Breast epithelium (tissue), 4 donors: ENCODE data around the gene FRS2. TPM values are rescaled to one million over a fixed set of nuclear protein-coding genes. Genes with fewer than 3 reads are reported as not detected.

ENCODE experiments used
- DNase-seq, 2 donors: peaks; one replicate each; pipeline ENCODE4 v3.0.0-alpha.2; 2019; ENCODE audit warnings: low spot score in 2 of 2
- H3K27ac ChIP-seq, 2 donors: fragments of 200-600 bp; sonication (generic) in 1 of 2; one replicate each; pipeline ENCODE4 v1.5.1; 2016 to 2019; ENCODE audit warnings: mild to moderate bottlenecking in 1 of 2
- H3K27me3 ChIP-seq, 2 donors: fragments of 200-600 bp; sonication (generic) in 1 of 2; one replicate each; pipeline versions ENCODE4 v1.5.1 to v1.6.0; 2017 to 2019; ENCODE audit warnings: control low read depth in 1 of 2, mild to moderate bottlenecking in 1 of 2
- H3K36me3 ChIP-seq: fragments of 200-600 bp; one replicate; pipeline ENCODE4 v1.5.1; 2019
- H3K4me1 ChIP-seq, 2 donors: fragments of 200-600 bp; sonication (generic); one replicate each; pipeline ENCODE4 v1.5.1; 2016 to 2019; ENCODE audit warnings: control low read depth in 1 of 2
- H3K4me3 ChIP-seq, 3 donors: fragments of 200-600 bp; sonication (generic); 1 replicate in 2 of 3; 2 replicates in 1 of 3; pipeline ENCODE4 v1.5.1; 2016 to 2019; ENCODE audit warnings: mild to moderate bottlenecking in 3 of 3, moderate library complexity in 2 of 3
- H3K9me3 ChIP-seq, 2 donors: fragments of 200-600 bp; sonication (generic) in 1 of 2; one replicate each; pipeline ENCODE4 v1.5.1; 2016 to 2019; ENCODE audit warnings: control low read depth in 1 of 2
- POLR2A ChIP-seq: fragments of 450-650 bp; IDR thresholded peaks from one replicate; pipeline ENCODE4 v1.6.1; 2016; ENCODE audit warnings: antibody characterized with exemption, mild to moderate bottlenecking, moderate library complexity
- POLR2AphosphoS5 ChIP-seq, 3 donors: sonication (generic); formaldehyde crosslinking; IDR thresholded peaks; one replicate each; pipeline ENCODE4 v1.6.1; 2017; ENCODE audit warnings: antibody characterized with exemption in 3 of 3
- intact Hi-C: fragments of 100-400 bp; cut with DNase I; formaldehyde crosslinking; loops from one replicate; pipeline ENCODE4 v1.15.1; 2023; ENCODE audit warnings: low total_unique reads
- total RNA-seq, 3 donors: library from RNA; depleted of rRNA; stranded (reverse); fragments of >200 nt; gene quantifications; one replicate each; pipeline ENCODE4 v1.1.0, GENCODE V29; 2016
- TF ChIP-seq, protein P1 (sequence below), 3 donors: fragments of 450-650 bp; IDR thresholded peaks; one replicate each; pipeline ENCODE4 v1.5.1; 2016 to 2017; ENCODE audit warnings: antibody characterized with exemption in 3 of 3, mild to moderate bottlenecking in 3 of 3, moderate library complexity in 3 of 3

The FRS2 gene
- total RNA-seq, 3 donors from 2014 or later, result 54.9 to 125 (median 72.4) TPM

DNA sequence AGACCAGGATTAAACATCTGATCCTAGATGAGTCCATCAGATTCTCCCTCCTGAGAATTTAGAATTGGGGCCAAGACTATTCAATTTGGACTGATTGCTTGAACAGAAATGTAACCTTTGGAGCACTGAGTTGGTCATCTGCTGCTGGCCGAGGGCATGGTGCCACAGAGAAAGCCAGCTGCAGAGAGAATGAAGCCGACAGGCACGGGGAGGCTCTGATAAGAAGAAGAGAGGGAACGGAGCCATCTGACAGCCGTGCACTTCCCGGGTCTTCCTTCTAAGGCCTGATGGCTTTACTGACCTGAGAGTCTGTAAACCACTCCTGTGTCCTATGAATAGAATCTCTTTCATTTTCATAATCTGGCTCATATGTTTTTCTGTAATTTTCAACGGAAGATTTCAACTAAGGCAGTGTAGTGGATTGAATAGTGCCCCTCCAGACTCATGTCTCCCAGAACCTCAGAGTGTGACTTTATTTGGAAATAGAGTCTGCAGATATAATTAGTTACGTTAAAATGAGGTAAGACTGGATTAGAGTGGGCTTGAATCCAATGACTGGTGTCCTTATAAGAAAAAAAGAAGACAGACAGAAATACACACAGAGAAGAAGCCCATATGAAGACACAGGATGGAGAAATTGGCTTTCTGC lies 39.1 kb upstream of the FRS2 start:
- Histone ChIP-seq H3K4me1 (no peaks in the 10 kb centered on the region), H3K36me3 (no peaks in the 10 kb centered on the region), H3K9me3 (no peaks in the 10 kb centered on the region), H3K27ac (no peak overlapping the region), H3K27me3 (no peaks in the 10 kb centered on the region), H3K4me3 (no peak overlapping the region)
- intact Hi-C loops, result no loop called here
- no peak for DNase-seq
- no peak for TF ChIP-seq POLR2AphosphoS5 (IDR thresholded peaks at IDR 0.05)
- no peak for TF ChIP-seq POLR2A
- TF ChIP-seq, protein P1, sequence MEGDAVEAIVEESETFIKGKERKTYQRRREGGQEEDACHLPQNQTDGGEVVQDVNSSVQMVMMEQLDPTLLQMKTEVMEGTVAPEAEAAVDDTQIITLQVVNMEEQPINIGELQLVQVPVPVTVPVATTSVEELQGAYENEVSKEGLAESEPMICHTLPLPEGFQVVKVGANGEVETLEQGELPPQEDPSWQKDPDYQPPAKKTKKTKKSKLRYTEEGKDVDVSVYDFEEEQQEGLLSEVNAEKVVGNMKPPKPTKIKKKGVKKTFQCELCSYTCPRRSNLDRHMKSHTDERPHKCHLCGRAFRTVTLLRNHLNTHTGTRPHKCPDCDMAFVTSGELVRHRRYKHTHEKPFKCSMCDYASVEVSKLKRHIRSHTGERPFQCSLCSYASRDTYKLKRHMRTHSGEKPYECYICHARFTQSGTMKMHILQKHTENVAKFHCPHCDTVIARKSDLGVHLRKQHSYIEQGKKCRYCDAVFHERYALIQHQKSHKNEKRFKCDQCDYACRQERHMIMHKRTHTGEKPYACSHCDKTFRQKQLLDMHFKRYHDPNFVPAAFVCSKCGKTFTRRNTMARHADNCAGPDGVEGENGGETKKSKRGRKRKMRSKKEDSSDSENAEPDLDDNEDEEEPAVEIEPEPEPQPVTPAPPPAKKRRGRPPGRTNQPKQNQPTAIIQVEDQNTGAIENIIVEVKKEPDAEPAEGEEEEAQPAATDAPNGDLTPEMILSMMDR (IDR thresholded peaks at IDR 0.05), result no peak

DNA sequence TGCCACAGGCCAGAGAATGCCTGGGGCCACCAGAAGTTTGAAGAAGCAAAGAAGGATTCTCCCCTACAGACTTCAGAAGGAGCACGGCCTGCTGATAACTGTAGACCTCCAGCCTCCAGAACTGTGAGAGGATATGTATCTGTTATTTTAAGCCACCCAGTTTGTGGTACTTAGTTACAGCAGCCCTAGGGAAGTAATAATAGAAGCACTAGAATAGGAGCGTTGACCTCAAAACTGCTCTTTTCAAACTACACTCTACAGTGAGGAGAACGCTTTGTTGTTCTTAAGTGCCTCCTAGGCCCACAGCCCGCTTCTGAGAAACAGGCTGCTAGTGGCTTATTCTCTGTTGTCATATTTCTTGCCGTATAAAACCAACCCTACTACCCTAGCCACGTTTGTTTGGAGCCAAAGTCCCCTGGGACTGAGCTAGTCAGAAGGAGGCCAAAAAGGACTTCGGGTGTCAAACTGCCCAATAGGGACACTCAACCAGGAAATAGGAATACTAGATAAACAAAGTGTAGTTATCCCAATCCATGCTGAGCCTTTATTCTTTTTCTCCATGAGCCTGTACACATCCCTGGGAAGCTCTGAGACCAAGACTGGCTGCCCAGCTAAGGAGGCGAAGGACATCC lies 38.5 kb upstream of the FRS2 start:
- Histone ChIP-seq H3K4me1 (no peaks in the 10 kb centered on the region), H3K27me3 (no peaks in the 10 kb centered on the region), H3K27ac (peak overlapping the region in 1 of 2 donors; percentile 65), H3K4me3 (no peak overlapping the region), H3K36me3 (no peaks in the 10 kb centered on the region), H3K9me3 (no peaks in the 10 kb centered on the region)
- TF ChIP-seq, protein P1 (IDR thresholded peaks at IDR 0.05), result no peak
- no peak for TF ChIP-seq POLR2A
- no peak for TF ChIP-seq POLR2AphosphoS5 (IDR thresholded peaks at IDR 0.05)
- intact Hi-C loops, result no loop called here
- DNase-seq, result no peak

DNA sequence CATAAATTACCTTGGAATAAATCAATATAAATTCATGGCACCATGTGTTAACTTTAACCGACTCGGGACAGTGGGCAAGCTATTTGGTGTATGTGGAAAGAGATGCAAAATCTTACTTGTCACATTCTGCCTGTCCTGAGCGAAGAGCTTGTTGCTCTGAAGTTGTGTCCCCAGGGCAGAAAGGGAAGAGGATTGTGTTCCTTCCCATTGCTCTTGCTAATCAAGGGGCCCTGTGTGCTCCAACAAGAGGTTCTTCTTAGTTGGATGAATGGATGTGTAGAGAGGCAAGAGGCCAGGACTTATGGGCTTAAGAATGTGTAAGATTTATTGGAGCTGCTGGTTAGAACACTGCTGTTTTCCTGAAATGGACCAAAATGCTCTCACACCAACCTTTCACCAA lies 36.5 kb upstream of the FRS2 start:
- intact Hi-C loops, result no loop called here
- Histone ChIP-seq H3K4me3 (no peak overlapping the region), H3K27ac (no peak overlapping the region), H3K36me3 (no peaks in the 10 kb centered on the region), H3K27me3 (no peaks in the 10 kb centered on the region), H3K9me3 (no peaks in the 10 kb centered on the region), H3K4me1 (no peaks in the 10 kb centered on the region)
- DNase-seq, result no peak
- no peak for TF ChIP-seq POLR2A
- no peak for TF ChIP-seq POLR2AphosphoS5 (IDR thresholded peaks at IDR 0.05)
- TF ChIP-seq, protein P1 (IDR thresholded peaks at IDR 0.05), result no peak

DNA sequence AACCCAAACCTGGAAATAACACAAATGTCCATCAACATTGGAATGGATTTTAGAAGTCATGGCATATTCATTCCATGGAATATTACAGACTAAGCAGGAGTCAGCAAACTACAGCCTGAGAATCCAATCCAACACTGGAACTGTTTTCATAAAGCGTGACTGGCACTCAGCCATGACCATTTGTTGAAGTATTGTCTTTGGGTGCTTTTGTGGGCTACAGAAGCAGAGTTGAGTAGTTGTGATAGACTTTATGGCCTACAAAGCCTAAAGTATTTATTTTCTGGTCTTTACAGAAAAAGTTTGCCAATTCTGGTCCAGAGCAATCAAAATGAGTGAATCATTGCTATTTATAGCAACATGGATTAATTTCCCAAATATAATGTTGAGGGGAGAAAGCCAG lies 34.5 kb upstream of the FRS2 start:
- TF ChIP-seq POLR2AphosphoS5 (IDR thresholded peaks at IDR 0.05), result no peak
- TF ChIP-seq POLR2A, result no peak
- TF ChIP-seq, protein P1 (IDR thresholded peaks at IDR 0.05), result no peak
- peak overlapping the region in 1 of 2 donors; percentile 20 for H3K27ac ChIP-seq
- H3K27me3 ChIP-seq, result no peaks in the 10 kb centered on the region
- no peak overlapping the region for H3K4me3 ChIP-seq
- no peak for DNase-seq
- H3K9me3 ChIP-seq, result no peaks in the 10 kb centered on the region
- intact Hi-C loops, result no loop called here
- no peaks in the 10 kb centered on the region for H3K36me3 ChIP-seq
- H3K4me1 ChIP-seq, result no peaks in the 10 kb centered on the region

DNA sequence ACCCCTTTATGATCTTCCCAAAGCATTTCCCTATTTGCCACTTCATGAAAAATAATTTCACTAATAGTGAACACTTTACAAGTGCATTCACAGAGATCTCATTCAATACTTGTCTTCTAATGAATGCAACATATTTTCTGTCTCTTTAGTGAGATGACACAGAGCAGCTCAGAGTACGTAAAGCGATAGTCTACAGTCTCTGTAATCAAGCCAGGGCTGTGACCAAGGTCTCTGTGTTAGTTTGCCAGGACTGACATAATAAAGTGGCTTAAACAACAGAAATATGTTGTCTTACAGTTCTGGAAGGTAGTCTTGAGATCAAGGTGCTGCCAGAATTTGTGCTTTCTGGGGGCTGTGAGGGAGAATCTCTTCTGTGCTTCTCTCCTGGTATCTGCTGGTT lies 33.1 kb upstream of the FRS2 start:
- DNase-seq, result no peak
- Histone ChIP-seq H3K4me3 (no peak overlapping the region), H3K4me1 (no peaks in the 10 kb centered on the region), H3K27me3 (no peaks in the 10 kb centered on the region), H3K27ac (no peak overlapping the region), H3K9me3 (no peaks in the 10 kb centered on the region), H3K36me3 (no peaks in the 10 kb centered on the region)
- intact Hi-C loops, result no loop called here
- TF ChIP-seq POLR2A (no peak), POLR2AphosphoS5 (IDR thresholded peaks at IDR 0.05) (no peak)
- TF ChIP-seq, protein P1 (IDR thresholded peaks at IDR 0.05), result no peak
